H1 (cell line): ENCODE results near the gene C9orf152. TPM values are rescaled to one million over a fixed set of nuclear protein-coding genes. Genes with fewer than 3 reads are reported as not detected.

Experiments used
- CTCF ChIA-PET: fragments of 300-600 bp; sonication (Branson Sonifier 250); formaldehyde crosslinking; loops from one replicate; lab custom pipeline; 2021; ENCODE audit not compliant: partially characterized antibody; lab: Charles Lee
- POLR2A ChIA-PET: fragments of 300-600 bp; sonication (Branson Sonifier 250); formaldehyde crosslinking; loops from one replicate; lab custom pipeline; 2021; ENCODE audit warnings: inconsistent platforms; ENCODE audit not compliant: partially characterized antibody; lab: Charles Lee
- DNase-seq, 2 experiments: peaks; one replicate each; pipeline versions ENCODE4 v3.0.0 to v3.0.0-alpha.2; 2010 to 2022; ENCODE audit warnings: low spot score in 2 of 2, low read depth in 1 of 2, mixed read lengths in 1 of 2
- FAIRE-seq: peaks from 2 replicates; lab custom pipeline; 2011; peaks lifted over from hg19 to GRCh38; lab: Jason Lieb, UNC
- H2AFZ ChIP-seq: 2 replicates; pipeline ENCODE4 v1.8.1; 2012; ENCODE audit warnings: low read length, inconsistent platforms
- H2AK5ac ChIP-seq: 2 replicates; pipeline ENCODE4 v1.6.1; 2013; ENCODE audit warnings: low read depth, low read length
- H2BK120ac ChIP-seq: replicated peaks from 2 replicates; pipeline ENCODE3; 2013; ENCODE audit warnings: low read depth, low read length, inconsistent platforms
- H2BK12ac ChIP-seq: 2 replicates; pipeline ENCODE4 v1.6.1; 2013; ENCODE audit warnings: low read depth, low read length
- H2BK15ac ChIP-seq: 2 replicates; pipeline ENCODE4 v1.6.1; 2013; ENCODE audit warnings: low read length
- H2BK20ac ChIP-seq: 2 replicates; pipeline ENCODE4 v1.6.1; 2013; ENCODE audit warnings: low read length
- H2BK5ac ChIP-seq: 2 replicates; pipeline ENCODE4 v1.6.1; 2013; ENCODE audit warnings: low read depth, low read length
- H3K14ac ChIP-seq: 2 replicates; pipeline ENCODE4 v1.6.1; 2013; ENCODE audit warnings: inconsistent platforms; ENCODE audit not compliant: insufficient read length
- H3K18ac ChIP-seq: 2 replicates; pipeline ENCODE4 v1.6.1; 2013; ENCODE audit warnings: low read length; ENCODE audit errors: extremely low read depth
- H3K23ac ChIP-seq: 2 replicates; pipeline ENCODE4 v1.6.1; 2013; ENCODE audit warnings: inconsistent platforms; ENCODE audit not compliant: insufficient read length
- H3K23me2 ChIP-seq: 2 replicates; pipeline ENCODE4 v1.6.1; 2013; ENCODE audit warnings: low read depth, low read length
- H3K27ac ChIP-seq: 2 replicates; pipeline ENCODE4 v1.6.1; 2011; ENCODE audit warnings: low read depth, low read length, inconsistent platforms
- H3K27me3 ChIP-seq, 4 experiments: replicated peaks in 1 of 4; 1 replicate in 1 of 4; 2 replicates in 3 of 4; pipeline versions ENCODE4 v1.6.1 to v1.8.1; 2011 to 2013; ENCODE audit warnings: low read length in 3 of 4, mild to moderate bottlenecking in 3 of 4, inconsistent platforms in 2 of 4, mixed read lengths in 2 of 4, moderate library complexity in 1 of 4; ENCODE audit not compliant: control insufficient read depth in 3 of 4, insufficient read depth in 3 of 4; ENCODE audit errors: extremely low read depth in 1 of 4
- H3K36me3 ChIP-seq, 4 experiments: 2 replicates each; pipeline versions ENCODE4 v1.6.1 to v1.8.1; 2011 to 2013; ENCODE audit warnings: mild to moderate bottlenecking in 4 of 4, low read length in 3 of 4, moderate library complexity in 2 of 4, control low read depth in 1 of 4, inconsistent platforms in 1 of 4; ENCODE audit not compliant: insufficient read depth in 4 of 4, control insufficient read depth in 2 of 4
- H3K4ac ChIP-seq: replicated peaks from 2 replicates; pipeline ENCODE3; 2013; ENCODE audit warnings: low read length, low read depth, mixed read lengths, inconsistent platforms; ENCODE audit not compliant: insufficient read length
- H3K4me1 ChIP-seq, 4 experiments: replicated peaks in 1 of 4; 1 replicate in 1 of 4; 2 replicates in 3 of 4; pipeline versions ENCODE4 v1.6.1 to v1.8.1; 2011 to 2013; ENCODE audit warnings: low read length in 3 of 4, inconsistent platforms in 2 of 4, mixed read lengths in 1 of 4; ENCODE audit not compliant: insufficient read depth in 4 of 4, control insufficient read depth in 3 of 4
- H3K4me2 ChIP-seq, 2 experiments: 2 replicates each; pipeline versions ENCODE4 v1.6.1 to v1.8.1; 2011 to 2013; ENCODE audit warnings: low read depth in 2 of 2, low read length in 2 of 2, control low read depth in 1 of 2, inconsistent platforms in 1 of 2, mild to moderate bottlenecking in 1 of 2; ENCODE audit not compliant: insufficient read depth in 1 of 2
- H3K4me3 ChIP-seq, 4 experiments: fragments of 200-600, 300-600 bp in 1 of 4; sonication (generic), shearing (Covaris generic), sonication (Bioruptor Twin) in 1 of 4; 2 replicates each; pipeline versions ENCODE4 v1.5.1 to v1.8.1; 2011 to 2016; ENCODE audit warnings: low read length in 4 of 4, low read depth in 3 of 4, control low read depth in 2 of 4, inconsistent platforms in 2 of 4, mild to moderate bottlenecking in 2 of 4, mixed read lengths in 1 of 4, moderate library complexity in 1 of 4; ENCODE audit not compliant: insufficient read depth in 2 of 4; ENCODE audit errors: extremely low read depth in 1 of 4
- H3K56ac ChIP-seq: replicated peaks from 2 replicates; pipeline ENCODE3; 2013; ENCODE audit warnings: low read depth, mild to moderate bottlenecking, mixed read lengths, low read length, inconsistent platforms; ENCODE audit not compliant: insufficient read length
- H3K79me1 ChIP-seq: 2 replicates; pipeline ENCODE4 v1.6.1; 2013; ENCODE audit warnings: low read depth, low read length, control low read depth
- H3K79me2 ChIP-seq, 2 experiments: 2 replicates each; pipeline versions ENCODE4 v1.6.1 to v1.8.1; 2012 to 2013; ENCODE audit warnings: low read length in 2 of 2, mild to moderate bottlenecking in 2 of 2, inconsistent platforms in 1 of 2; ENCODE audit not compliant: insufficient read depth in 2 of 2, control insufficient read depth in 1 of 2
- H3K9ac ChIP-seq, 4 experiments: replicated peaks in 1 of 4; 1 replicate in 1 of 4; 2 replicates in 3 of 4; pipeline versions ENCODE4 v1.6.1 to v1.8.1; 2011 to 2013; ENCODE audit warnings: low read depth in 3 of 4, low read length in 3 of 4, control low read depth in 2 of 4, mild to moderate bottlenecking in 2 of 4, moderate library complexity in 2 of 4, inconsistent platforms in 1 of 4; ENCODE audit errors: extremely low read depth in 1 of 4
- H3K9me3 ChIP-seq, 2 experiments: 2 replicates each; pipeline versions ENCODE4 v1.6.1 to v1.8.1; 2012 to 2013; ENCODE audit warnings: mild to moderate bottlenecking in 2 of 2, moderate library complexity in 2 of 2, control low read depth in 1 of 2, inconsistent platforms in 1 of 2, low read depth in 1 of 2, low read length in 1 of 2, mixed read lengths in 1 of 2; ENCODE audit not compliant: insufficient read depth in 2 of 2
- H4K20me1 ChIP-seq, 2 experiments: replicated peaks in 1 of 2; 2 replicates each; pipeline versions ENCODE3 to v1.8.1; 2011 to 2013; ENCODE audit warnings: inconsistent platforms in 2 of 2, low read length in 2 of 2, mild to moderate bottlenecking in 1 of 2; ENCODE audit not compliant: insufficient read depth in 2 of 2, control insufficient read depth in 1 of 2
- H4K5ac ChIP-seq: 2 replicates; pipeline ENCODE4 v1.6.1; 2013; ENCODE audit warnings: low read length, low read depth, mixed read lengths, inconsistent platforms; ENCODE audit not compliant: insufficient read length
- H4K8ac ChIP-seq: 2 replicates; pipeline ENCODE4 v1.8.0; 2013; ENCODE audit warnings: mild to moderate bottlenecking, moderate library complexity, low read length, inconsistent platforms; ENCODE audit not compliant: insufficient read depth; ENCODE audit errors: extremely low read depth
- H4K91ac ChIP-seq: replicated peaks from 2 replicates; pipeline ENCODE3; 2013; ENCODE audit warnings: low read length, mixed read lengths, inconsistent platforms; ENCODE audit not compliant: insufficient read length
- ASH2L ChIP-seq: fragments of 200-600, 300-600 bp; sonication (generic); IDR thresholded peaks from one replicate; pipeline ENCODE4 v1.7.1; 2017; ENCODE audit warnings: low read length
- CTBP2 ChIP-seq: IDR thresholded peaks from 2 replicates; pipeline ENCODE4 v1.7.0; 2011; ENCODE audit warnings: borderline replicate concordance, mild to moderate bottlenecking, moderate library complexity, mixed read lengths, low read length; ENCODE audit not compliant: insufficient read depth, insufficient read length
- E2F6 ChIP-seq: IDR thresholded peaks from 2 replicates; pipeline ENCODE4 v1.6.1; 2012; ENCODE audit warnings: inconsistent platforms
- GABPA ChIP-seq: IDR thresholded peaks from 2 replicates; pipeline ENCODE4 v1.6.1; 2011; ENCODE audit warnings: mild to moderate bottlenecking, low read length, moderate library complexity, borderline replicate concordance; ENCODE audit not compliant: insufficient read depth
- JUND ChIP-seq: IDR thresholded peaks from 2 replicates; pipeline ENCODE4 v1.6.1; 2011; ENCODE audit warnings: mild to moderate bottlenecking, improper control_type of control experiment, low read length
- KDM4A ChIP-seq: IDR thresholded peaks from one replicate; pipeline ENCODE4 v1.7.1; 2012; ENCODE audit warnings: low read depth, mild to moderate bottlenecking, moderate library complexity, low read length, inconsistent platforms; ENCODE audit not compliant: severe bottlenecking
- RAD21 ChIP-seq, 2 experiments: IDR thresholded peaks in 1 of 2; conservative IDR thresholded peaks in 1 of 2; 2 replicates each; pipeline ENCODE4 v1.6.1; 2011; ENCODE audit warnings: low read depth in 2 of 2, low read length in 2 of 2, improper control_type of control experiment in 1 of 2, inconsistent platforms in 1 of 2, mild to moderate bottlenecking in 1 of 2, moderate library complexity in 1 of 2
- RBBP5 ChIP-seq: IDR thresholded peaks from 2 replicates; pipeline ENCODE4 v1.7.1; 2012; ENCODE audit warnings: low read depth, mild to moderate bottlenecking, inconsistent platforms, low read length, moderate library complexity, borderline replicate concordance
- SIRT6 ChIP-seq: IDR thresholded peaks from one replicate; pipeline ENCODE4 v1.7.1; 2012; ENCODE audit warnings: low read length, inconsistent platforms
- TAF7 ChIP-seq: optimal IDR thresholded peaks from 2 replicates; pipeline ENCODE3; 2011; ENCODE audit warnings: low read depth, mild to moderate bottlenecking, inconsistent platforms, low read length, moderate library complexity, borderline replicate concordance
- WGBS, 2 experiments: shearing (Covaris generic) in 1 of 2; methylation state at CpG; one replicate each; pipeline versions ENCODE4 v1.1.6 to v1.1.7; 2013 to 2015; ENCODE audit warnings: low lambda C conversion rate in 2 of 2, mixed read lengths in 2 of 2, inconsistent platforms in 1 of 2, low coverage in 1 of 2, missing lambda C conversion rate in 1 of 2; ENCODE audit not compliant: insufficient replicate concordance in 2 of 2, insufficient coverage in 1 of 2, insufficient read length in 1 of 2; ENCODE audit errors: extremely low coverage in 1 of 2, missing lambda C conversion rate in 1 of 2; 5-methylcytosine and 5-hydroxymethylcytosine counted together
- polyA plus RNA-seq, 7 experiments: library from polyadenylated mRNA; depleted of rRNA in 3 of 7; stranded (reverse) in 5 of 7; unstranded in 2 of 7; fragments of >200 nt in 5 of 7; fragments of 200-250 nt in 2 of 7; gene quantifications; 1 replicate in 5 of 7; 2 replicates in 1 of 7; 4 replicates in 1 of 7; pipeline versions ENCODE4 v1.2.1 to v1.2.3, GENCODE V29; 2011 to 2013; ENCODE audit warnings: missing spikeins in 2 of 7, mixed read lengths in 2 of 7
- total RNA-seq: library from RNA; stranded (reverse); fragmentation: NEBNext Ultra II Directional; extraction: Animal tissue kit (Norgen Biotek cat#: 25700); gene quantifications from 2 replicates; pipeline ENCODE4 v1.2.1, GENCODE V29; 2021

The C9orf152 gene
- total and polyA plus RNA-seq, 2 of the 8 experiments (the other 6 are each of a cell fraction or from before 2014, with no cell fraction given), result not detected

GRCh38 chr9:110256380-110257096 is 48.6 kb upstream of the C9orf152 start, which contains the start of gene TXN:
Gene TXN (minus strand): TSS chr9:110256507. CDS start chr9:110256435, 72 bp downstream.
- Histone ChIP-seq H3K4ac (peak within 1 kb of the TSS; percentile 79), H4K20me1 (peaks cover 7 to 14% of the 10 kb centered on the region in 2 experiments), H3K27ac (peak within 1 kb of the TSS; percentile 39), H2AK5ac (no peak within 1 kb of the TSS), H4K91ac (peak within 1 kb of the TSS; percentile 70), H2BK120ac (peak within 1 kb of the TSS; percentile 29), H3K18ac (peak within 1 kb of the TSS; percentile 95), H3K36me3 (no peaks in the 10 kb centered on the region), H2BK5ac (peak within 1 kb of the TSS; percentile 91), H3K9me3 (no peaks in the 10 kb centered on the region), H4K5ac (peak within 1 kb of the TSS; percentile 38), H3K4me3 (peak within 1 kb of the TSS; percentile 82 to 94 (median 92)), H3K23me2 (peaks cover 11% of the 10 kb centered on the region), H3K79me2 (peaks cover 29 to 46% of the 10 kb centered on the region in 2 experiments), H3K4me2 (peak within 1 kb of the TSS; percentile 93 to 96), H3K14ac (no peak within 1 kb of the TSS), H3K56ac (peak within 1 kb of the TSS; percentile 70), H2AFZ (peak within 1 kb of the TSS; percentile 66), H4K8ac (peak within 1 kb of the TSS; percentile 92), H3K9ac (peak within 1 kb of the TSS; percentile 73 to 88 (median 78)), H3K4me1 (peaks cover 8 to 18% (median 10%) of the 10 kb centered on the region in 4 experiments), H2BK15ac (peak within 1 kb of the TSS; percentile 90; the same call in 1 of the 2 replicates), H2BK20ac (0 out of 2 replicates have a peak within 1 kb of the TSS, but pooled peaks have one; percentile 86), H2BK12ac (peak within 1 kb of the TSS; percentile 86), H3K23ac (no peak within 1 kb of the TSS), H3K79me1 (peaks cover 5% of the 10 kb centered on the region; the same call in 1 of the 2 replicates), H3K27me3 (no peaks in the 10 kb centered on the region; a peak in 1 of 7 replicates)
- DNase-seq (peak; percentile 38 to 84), FAIRE-seq (no peak)
- POLR2A ChIA-PET, result interaction anchor here (0.6 to 4.1 kb wide), 29 partner anchors 9 to 1030 kb away, joined by 3 to 44 read pairs (median 4); partner anchors contain the start of gene C9orf152
- WGBS, 2 experiments, result 2% methylated on average over 64 of the region's 65 CpGs; no CpG with 5 or more reads in 1 of the 2 experiments
- CTCF ChIA-PET, result interaction anchor here (0.6 to 4.1 kb wide), 2 partner anchors 12 to 1687 kb away, joined by 3 to 16 read pairs; no protein-coding TSS in a partner anchor
- peak; percentile 86 for TF ChIP-seq TAF7
- TF ChIP-seq JUND, result no peak
- peak; percentile 77 for TF ChIP-seq KDM4A
- peak; percentile 58 for TF ChIP-seq ASH2L
- TF ChIP-seq RAD21 (IDR thresholded peaks at IDR 0.05 in 1 of 2, conservative IDR thresholded peaks at IDR 0.05 in 1 of 2; ENCODE audit: low read depth in 2 of 2, low read length in 2 of 2), result no peak
- peak; percentile 48; the same call in 1 of the 2 replicates for TF ChIP-seq RBBP5
- no peak for TF ChIP-seq CTBP2
- TF ChIP-seq SIRT6, result no peak
- no peak for TF ChIP-seq GABPA
- peak; percentile 50 for TF ChIP-seq E2F6
